ENCODE results near the gene RFX2.
"Not testable (repeated sequence)": the region's sequence is repeated elsewhere in the genome, so short reads cannot be mapped to it uniquely, and the experiment has no call there.

RFX2 gene

GRCh38 chr19:6074709-6075403 lies 35.4 kb downstream of the RFX2 start:
- DNase-seq (ENCODE audit: low read depth, low spot score), result no peak

DNA sequence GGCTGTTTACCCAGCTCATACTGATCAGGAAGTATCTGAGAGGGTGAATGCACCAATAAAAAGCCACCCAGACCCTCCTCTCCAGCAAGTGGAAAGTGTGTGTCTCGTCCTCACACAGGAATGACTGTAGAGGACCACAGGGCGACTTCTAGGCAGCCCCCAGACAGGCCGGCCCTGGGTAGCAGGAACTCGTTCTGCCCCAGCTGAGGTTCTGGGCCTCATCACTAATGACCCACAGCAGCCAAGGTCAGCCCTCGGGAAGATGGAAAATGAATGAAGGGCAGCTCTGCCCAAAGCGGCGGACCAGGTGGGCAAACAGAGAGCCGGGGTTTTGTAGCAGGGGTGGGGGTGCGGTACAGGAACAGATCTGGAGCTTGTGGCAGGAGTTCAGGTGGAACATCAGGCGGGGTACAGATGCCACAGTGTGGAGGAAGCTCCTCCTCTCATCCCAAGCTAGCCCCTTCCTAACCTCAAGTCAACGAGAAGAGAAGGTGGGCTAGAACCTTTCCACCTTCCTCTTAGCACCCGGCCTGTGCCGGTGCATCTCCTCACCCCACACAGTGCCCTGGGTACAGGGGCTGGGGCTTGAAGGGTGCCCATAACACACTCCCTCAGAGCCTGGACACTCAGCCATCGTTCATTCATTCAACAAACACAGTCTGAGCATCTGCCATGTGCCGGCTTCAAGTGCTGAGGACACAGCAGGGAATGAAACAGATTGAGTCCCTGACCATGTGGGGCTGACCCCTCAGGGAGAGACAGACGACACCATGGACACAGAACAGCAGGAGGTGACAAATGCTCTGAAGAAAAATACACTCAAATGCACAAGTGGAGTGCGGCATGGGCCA lies 36.2 kb downstream of the RFX2 start:
- no peak for DNase-seq (ENCODE audit: low read depth, low spot score)

GRCh38 chr19:6073233-6073632 lies 37.1 kb downstream of the RFX2 start:
- DNase-seq (ENCODE audit: low read depth, low spot score), result not testable (repeated sequence)

DNA sequence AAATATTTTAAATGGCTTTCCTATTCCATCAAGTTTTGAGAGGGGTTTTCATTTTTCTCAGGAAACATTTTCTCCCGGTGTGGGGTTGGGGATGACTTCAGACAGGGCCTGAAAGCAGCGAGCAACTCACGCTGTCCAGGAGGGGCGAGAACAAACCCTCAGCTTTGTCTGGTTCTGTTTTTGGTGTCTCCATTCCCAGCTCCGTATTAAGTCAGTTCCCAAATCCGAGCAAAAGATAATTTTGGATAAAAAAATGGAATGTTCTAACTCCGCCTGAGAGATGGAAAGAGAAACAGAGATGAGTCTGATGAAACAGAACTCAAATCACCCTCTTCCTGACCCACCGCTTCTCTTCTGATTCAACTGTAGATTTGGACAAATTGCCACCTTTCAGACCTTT lies 38.4 kb downstream of the RFX2 start:
- no peak for DNase-seq (ENCODE audit: low read depth, low spot score)

- no peak for DNase-seq (ENCODE audit: low read depth, low spot score)
These were observed 39.4 kb downstream of the RFX2 start for GRCh38 chr19:6070720-6071485.

DNA sequence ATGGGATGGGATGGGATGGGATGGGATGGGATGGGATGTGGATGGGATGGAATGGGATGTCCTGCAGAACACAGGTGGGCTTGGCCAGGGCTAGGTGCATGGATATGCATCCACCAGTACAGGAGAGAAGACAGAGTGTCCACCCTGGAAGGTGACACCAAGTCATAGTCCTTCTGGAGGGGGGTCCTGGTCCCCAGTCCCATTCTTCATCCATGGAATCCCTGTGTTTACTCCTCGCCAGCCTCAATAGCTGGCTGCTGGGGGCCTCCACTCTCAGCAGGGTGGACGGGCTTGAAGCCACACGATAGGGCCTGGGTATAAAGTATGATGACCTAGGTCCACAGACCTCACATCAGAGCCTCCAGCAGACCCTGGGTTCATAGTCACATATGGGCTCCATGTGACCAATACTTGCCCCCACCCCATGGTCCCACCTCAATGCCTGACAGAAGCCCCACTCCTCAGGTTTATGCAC lies 40.1 kb downstream of the RFX2 start:
- no peak for DNase-seq (ENCODE audit: low read depth, low spot score)

DNA sequence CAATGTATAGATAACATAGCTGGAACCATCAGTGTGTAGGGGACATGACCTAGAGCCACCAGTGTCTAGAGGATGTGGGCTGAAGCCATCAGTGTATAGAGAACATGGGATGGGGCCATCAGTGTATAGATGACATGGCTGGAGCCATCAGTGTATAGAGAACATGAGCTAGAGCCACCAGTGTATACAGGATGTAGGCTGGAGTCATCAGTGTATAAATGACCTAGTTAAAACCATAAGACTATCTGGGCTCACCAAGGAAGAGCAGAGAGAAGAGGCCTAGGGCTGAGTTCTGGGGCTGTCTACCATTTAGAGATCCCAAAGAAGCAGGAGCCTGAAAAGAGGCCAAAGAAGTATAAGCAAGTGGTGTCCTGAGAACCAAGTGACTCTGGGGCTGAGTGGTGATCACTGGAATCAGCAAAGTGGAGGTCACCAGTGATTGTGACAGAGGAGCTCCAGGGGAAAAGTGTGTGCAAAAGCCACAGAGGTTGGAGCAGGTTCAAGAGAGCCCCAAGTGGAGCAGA lies 41.0 kb downstream of the RFX2 start:
- DNase-seq (ENCODE audit: low read depth, low spot score), result no peak

- no peak for DNase-seq (ENCODE audit: low read depth, low spot score)
These were observed 41.6 kb downstream of the RFX2 start for GRCh38 chr19:6068711-6069110.

- no peak for DNase-seq (ENCODE audit: low read depth, low spot score)
These were observed 42.3 kb downstream of the RFX2 start for GRCh38 chr19:6067975-6068374.

GRCh38 chr19:6066661-6067646 lies 43.3 kb downstream of the RFX2 start:
- peak; percentile 61 for DNase-seq (ENCODE audit: low read depth, low spot score)

- no peak for DNase-seq (ENCODE audit: low read depth, low spot score)
These were observed 44.5 kb downstream of the RFX2 start for GRCh38 chr19:6065685-6066374.

- DNase-seq (ENCODE audit: low read depth, low spot score), result no peak
These were observed 45.8 kb downstream of the RFX2 start for GRCh38 chr19:6064336-6065073.

DNA sequence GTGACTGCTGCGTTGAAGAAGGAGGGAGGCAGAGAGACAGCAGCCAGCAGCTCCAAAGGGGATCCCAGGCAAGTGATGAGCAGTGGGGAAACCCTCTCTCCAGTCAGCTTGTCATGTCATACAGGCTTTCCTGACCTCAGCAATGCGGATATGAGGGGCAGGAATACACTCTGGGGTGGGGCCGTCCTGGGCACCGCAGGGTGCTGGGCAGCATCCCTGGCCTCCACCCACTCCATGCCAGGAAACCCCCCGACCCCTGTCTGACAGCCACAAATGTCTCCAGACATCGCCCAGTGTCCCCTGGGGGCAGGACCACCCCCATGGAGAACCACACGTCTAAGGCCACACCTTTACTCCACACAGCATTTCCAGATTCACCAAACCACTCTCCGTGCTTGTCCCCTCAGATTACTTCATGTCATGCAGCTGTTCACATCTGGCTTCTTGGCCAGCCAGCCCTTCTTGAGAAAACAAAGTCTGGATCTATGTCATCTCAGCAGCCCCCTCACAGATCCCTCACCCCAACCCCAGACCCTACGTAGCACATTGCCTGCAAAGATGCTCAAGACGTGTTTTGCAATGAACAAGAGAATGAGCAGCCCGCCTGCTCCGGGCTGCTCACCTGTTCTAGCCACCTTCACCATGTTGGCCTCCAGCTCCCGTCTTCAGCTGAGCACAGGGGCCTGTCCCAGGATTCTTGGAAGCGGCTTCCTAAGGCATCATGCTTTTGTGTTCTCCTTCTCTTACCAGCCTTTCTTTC lies 46.5 kb downstream of the RFX2 start:
- DNase-seq (ENCODE audit: low read depth, low spot score), result no peak

DNA sequence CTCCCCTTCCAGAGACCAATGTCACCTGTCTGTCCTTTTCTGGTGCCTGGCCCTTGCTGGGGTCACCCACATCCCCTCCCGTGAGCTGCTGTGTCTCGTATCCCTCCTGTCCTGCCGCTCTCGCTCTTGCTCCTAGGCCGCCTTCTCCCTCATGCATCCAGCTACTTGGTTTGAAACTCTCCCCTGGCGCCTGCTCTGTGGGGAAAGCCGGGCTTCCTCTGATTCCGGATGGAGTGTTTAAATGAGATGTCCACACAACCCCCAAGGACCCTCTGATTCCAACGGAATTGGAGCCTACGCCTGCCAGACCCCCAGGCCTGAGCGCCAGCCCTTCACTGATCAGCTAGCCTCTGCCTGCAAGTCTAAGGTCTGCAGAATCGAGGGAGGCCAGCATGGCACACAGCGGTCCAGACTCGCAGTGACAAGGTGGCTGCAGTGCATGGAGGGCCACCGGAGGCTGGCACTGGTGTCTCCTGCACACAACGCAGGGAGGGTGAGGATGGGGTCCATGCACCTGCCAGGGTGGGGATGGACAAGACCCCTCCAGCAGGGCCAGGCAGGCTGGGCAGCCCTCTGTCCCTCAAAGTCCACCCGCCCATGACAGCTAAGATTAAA lies 47.2 kb downstream of the RFX2 start:
- no peak for DNase-seq (ENCODE audit: low read depth, low spot score)

- DNase-seq (ENCODE audit: low read depth, low spot score), result no peak
These were observed 48.0 kb downstream of the RFX2 start for GRCh38 chr19:6062274-6062673.

DNA sequence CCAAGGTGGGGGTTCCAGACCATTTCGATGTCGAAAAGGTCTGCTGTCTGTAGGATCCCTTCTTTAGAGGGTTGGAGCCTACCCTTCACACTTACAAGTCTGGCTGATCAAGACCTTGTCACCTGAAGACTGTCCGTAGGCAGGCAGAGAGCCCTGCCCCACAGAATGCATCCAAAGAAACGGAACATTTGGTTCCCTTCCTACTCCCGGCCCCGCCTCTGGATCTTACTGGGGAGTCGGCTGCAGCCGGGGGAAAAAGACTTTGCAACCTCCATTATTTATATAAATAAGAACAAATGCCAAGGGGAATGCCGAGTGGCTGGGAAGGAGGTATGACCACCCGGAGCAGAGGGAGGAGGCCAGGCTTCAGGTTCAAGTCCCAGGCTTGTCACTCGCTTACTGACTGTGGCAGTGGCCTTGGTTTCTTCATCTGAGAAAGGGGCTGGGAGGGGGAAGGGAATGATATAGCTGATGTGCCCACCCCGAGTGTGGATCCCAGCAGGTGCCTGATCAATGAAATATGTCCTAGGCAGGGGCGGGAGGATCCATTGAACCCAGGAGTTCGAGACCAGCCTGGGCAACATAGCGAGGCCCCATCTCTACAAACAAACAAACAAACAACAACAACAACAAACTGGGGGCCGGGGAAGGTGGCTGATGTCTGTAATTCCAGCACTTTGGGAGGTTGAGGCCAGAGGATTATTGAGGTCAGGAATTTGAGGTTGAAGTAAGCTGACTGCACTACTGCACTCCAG lies 48.7 kb downstream of the RFX2 start:
- no peak for DNase-seq (ENCODE audit: low read depth, low spot score)

- no peak for DNase-seq (ENCODE audit: low read depth, low spot score)
These were observed 49.5 kb downstream of the RFX2 start for GRCh38 chr19:6060600-6061375.

All from smooth muscle cell of the brain vasculature (primary cell).